IMR-90 (cell line): Measurements from ENCODE around the gene SORBS1. TPM values are rescaled to one million over a fixed set of nuclear protein-coding genes. Genes with fewer than 3 reads are reported as not detected.

Experiments used
- ATAC-seq: fragments of 200-7000 bp; cut with Tn5 transposase; 2 replicates; pipeline ENCODE4 v1.9.1; 2020; ENCODE audit warnings: low read depth, mild to moderate bottlenecking, moderate library complexity
- BruUV-seq: library from RNA; stranded (reverse); fragments of 400-500 nt; replicated peaks from 2 replicates; lab custom pipeline; 2021; lab: Mats Ljungman, UMichigan
- CTCF ChIA-PET: fragments of 300-600 bp; formaldehyde crosslinking; extraction: SDS; loops from one replicate; lab custom pipeline; 2021; ENCODE audit warnings: antibody characterized with exemption; lab: Yijun Ruan, JAX
- POLR2A ChIA-PET: fragments of 300-600 bp; sonication (Branson Sonifier 250); formaldehyde crosslinking; loops from one replicate; lab custom pipeline; 2022; ENCODE audit warnings: antibody characterized with exemption; ENCODE audit not compliant: unreplicated experiment; lab: Charles Lee
- DNase-seq: peaks from one replicate; pipeline ENCODE4 v3.0.0; 2013
- H2AFZ ChIP-seq: replicated peaks from 2 replicates; pipeline ENCODE3; 2013; ENCODE audit warnings: low read length, mild to moderate bottlenecking; ENCODE audit not compliant: poor library complexity
- H2AK5ac ChIP-seq: 2 replicates; pipeline ENCODE4 v1.6.1; 2013; ENCODE audit warnings: low read depth, low read length, inconsistent platforms
- H2AK9ac ChIP-seq: replicated peaks from 2 replicates; pipeline ENCODE3; 2013; ENCODE audit warnings: mild to moderate bottlenecking, low read depth, low read length, moderate library complexity; ENCODE audit not compliant: poor library complexity
- H2BK120ac ChIP-seq: 2 replicates; pipeline ENCODE4 v1.6.1; 2013; ENCODE audit warnings: low read depth, low read length, inconsistent platforms
- H2BK15ac ChIP-seq: 3 replicates; pipeline ENCODE4 v1.6.1; 2013; ENCODE audit warnings: low read depth, low read length, inconsistent platforms
- H2BK20ac ChIP-seq: 2 replicates; pipeline ENCODE4 v1.6.1; 2013; ENCODE audit warnings: low read depth, mild to moderate bottlenecking, inconsistent platforms, low read length, moderate library complexity
- H2BK5ac ChIP-seq: 2 replicates; pipeline ENCODE4 v1.6.1; 2013; ENCODE audit warnings: mild to moderate bottlenecking, low read depth, low read length, inconsistent platforms; ENCODE audit not compliant: poor library complexity, severe bottlenecking
- H3K14ac ChIP-seq: replicated peaks from 2 replicates; pipeline ENCODE4 v1.6.1; 2013; ENCODE audit warnings: low read depth, low read length, inconsistent platforms
- H3K18ac ChIP-seq: 2 replicates; pipeline ENCODE4 v1.6.1; 2013; ENCODE audit warnings: low read depth, low read length, control low read depth
- H3K23ac ChIP-seq: 2 replicates; pipeline ENCODE4 v1.6.1; 2013; ENCODE audit warnings: low read depth, low read length, inconsistent platforms
- H3K27ac ChIP-seq: 2 replicates; pipeline ENCODE4 v1.5.1; 2013; ENCODE audit warnings: mild to moderate bottlenecking, control low read depth, low read length; ENCODE audit not compliant: insufficient read depth
- H3K27me3 ChIP-seq: 2 replicates; pipeline ENCODE4 v1.6.1; 2013; ENCODE audit warnings: low read length; ENCODE audit not compliant: control insufficient read depth, insufficient read depth
- H3K36me3 ChIP-seq: 2 replicates; pipeline ENCODE4 v1.6.1; 2013; ENCODE audit warnings: low read length, mixed read lengths; ENCODE audit not compliant: control insufficient read depth, insufficient read depth
- H3K4ac ChIP-seq: 2 replicates; pipeline ENCODE4 v1.6.1; 2013; ENCODE audit warnings: low read depth, low read length, inconsistent platforms
- H3K4me1 ChIP-seq: 2 replicates; pipeline ENCODE4 v1.6.1; 2013; ENCODE audit warnings: low read length, mixed read lengths; ENCODE audit not compliant: control insufficient read depth, insufficient read depth
- H3K4me2 ChIP-seq: 2 replicates; pipeline ENCODE4 v1.6.1; 2013; ENCODE audit warnings: low read depth, mild to moderate bottlenecking, control low read depth, low read length, moderate library complexity
- H3K4me3 ChIP-seq: 2 replicates; pipeline ENCODE4 v1.5.1; 2013; ENCODE audit warnings: low read depth, mild to moderate bottlenecking, control low read depth, low read length, moderate library complexity; ENCODE audit not compliant: insufficient read depth
- H3K56ac ChIP-seq: 2 replicates; pipeline ENCODE4 v1.6.1; 2013; ENCODE audit warnings: low read length, inconsistent platforms; ENCODE audit not compliant: insufficient read depth; ENCODE audit errors: extremely low read depth
- H3K79me1 ChIP-seq, 2 experiments: 2 replicates each; pipeline ENCODE4 v1.6.1; 2013; ENCODE audit warnings: low read length in 2 of 2, inconsistent platforms in 1 of 2, low read depth in 1 of 2
- H3K9ac ChIP-seq: 2 replicates; pipeline ENCODE4 v1.6.1; 2013; ENCODE audit warnings: low read depth, low read length, control low read depth
- H3K9me1 ChIP-seq: 2 replicates; pipeline ENCODE4 v1.6.1; 2013; ENCODE audit warnings: low read length, inconsistent platforms; ENCODE audit not compliant: insufficient read depth
- H3K9me3 ChIP-seq: 2 replicates; pipeline ENCODE4 v1.6.1; 2013; ENCODE audit warnings: low read length; ENCODE audit not compliant: control insufficient read depth, insufficient read depth
- H4K20me1 ChIP-seq: 2 replicates; pipeline ENCODE4 v1.6.1; 2013; ENCODE audit warnings: low read length, inconsistent platforms; ENCODE audit not compliant: insufficient read depth
- H4K5ac ChIP-seq: 2 replicates; pipeline ENCODE4 v1.6.1; 2013; ENCODE audit warnings: mild to moderate bottlenecking, low read depth, low read length, control low read depth
- H4K8ac ChIP-seq, 2 experiments: 2 replicates each; pipeline ENCODE4 v1.6.1; 2013; ENCODE audit warnings: low read depth in 2 of 2, low read length in 2 of 2, control low read depth in 1 of 2, inconsistent platforms in 1 of 2
- H4K91ac ChIP-seq: 2 replicates; pipeline ENCODE4 v1.6.1; 2013; ENCODE audit warnings: low read depth, low read length, inconsistent platforms; ENCODE audit not compliant: insufficient read depth
- BHLHE40 ChIP-seq: fragments of 150-350 bp; IDR thresholded peaks from 2 replicates; pipeline ENCODE4 v1.6.1; 2016; ENCODE audit warnings: mild to moderate bottlenecking, low read depth, low read length
- CEBPB ChIP-seq: IDR thresholded peaks from 2 replicates; pipeline ENCODE4 v1.6.1; 2012; ENCODE audit warnings: low read depth, low read length, improper control_type of control experiment
- CHD1 ChIP-seq: IDR thresholded peaks from 2 replicates; pipeline ENCODE4 v1.6.1; 2012; ENCODE audit warnings: low read depth, low read length, improper control_type of control experiment
- ELK1 ChIP-seq: fragments of 150-350 bp; IDR thresholded peaks from 2 replicates; pipeline ENCODE4 v1.6.1; 2016; ENCODE audit warnings: low read depth, mild to moderate bottlenecking, low read length, moderate library complexity, borderline replicate concordance
- FOS ChIP-seq: fragments of 150-350 bp; IDR thresholded peaks from 2 replicates; pipeline ENCODE4 v1.6.1; 2016; ENCODE audit warnings: low read depth, low read length
- MAFK ChIP-seq: IDR thresholded peaks from 2 replicates; pipeline ENCODE4 v1.6.1; 2012; ENCODE audit warnings: low read depth, low read length, improper control_type of control experiment
- MXI1 ChIP-seq: IDR thresholded peaks from 2 replicates; pipeline ENCODE4 v1.6.1; 2012; ENCODE audit warnings: low read depth, mild to moderate bottlenecking, low read length, moderate library complexity, borderline replicate concordance
- NFE2L2 ChIP-seq: fragments of 150-350 bp; IDR thresholded peaks from 2 replicates; pipeline ENCODE4 v1.6.1; 2016; ENCODE audit warnings: low read depth, mild to moderate bottlenecking, low read length
- RCOR1 ChIP-seq: IDR thresholded peaks from 2 replicates; pipeline ENCODE4 v1.6.1; 2012; ENCODE audit warnings: mild to moderate bottlenecking, low read length, improper control_type of control experiment; ENCODE audit not compliant: insufficient replicate concordance
- RFX5 ChIP-seq: IDR thresholded peaks from 2 replicates; pipeline ENCODE4 v1.8.0; 2012; ENCODE audit warnings: low read depth, mild to moderate bottlenecking, low read length, moderate library complexity
- SMC3 ChIP-seq: fragments of 150-350 bp; IDR thresholded peaks from 2 replicates; pipeline ENCODE4 v1.6.1; 2016; ENCODE audit warnings: low read depth, mild to moderate bottlenecking, antibody characterized with exemption, low read length, moderate library complexity
- WGBS, 2 experiments: methylation state at CpG; one replicate each; pipeline versions ENCODE4 v1.1.5 to v1.1.7; 2013; ENCODE audit warnings: missing lambda C conversion rate in 2 of 2; ENCODE audit not compliant: insufficient read length in 1 of 2; ENCODE audit errors: extremely low coverage in 2 of 2; 5-methylcytosine and 5-hydroxymethylcytosine counted together
- dilution Hi-C: fragments of 300-500 bp; cut with HindIII; formaldehyde crosslinking; loops from one replicate; pipeline ENCODE4 v1.14.3; 2018; ENCODE audit warnings: low sequenced_read_pairs; ENCODE audit not compliant: unreplicated experiment
- in situ Hi-C: fragments of 300-500 bp; cut with MboI; formaldehyde crosslinking; loops from 3 replicates; pipeline ENCODE4 v1.14.3; 2019; ENCODE audit warnings: low sequenced_read_pairs, inconsistent platforms, mixed read lengths
- intact Hi-C: fragments of 100-400 bp; cut with micrococcal nuclease; formaldehyde crosslinking; loops from 2 replicates; pipeline ENCODE4 v1.10.0; 2022
- polyA plus RNA-seq, 3 experiments: library from polyadenylated mRNA; depleted of rRNA; stranded (reverse); fragments of >200 nt; gene quantifications; 2 replicates each; pipeline ENCODE4 v1.2.3, GENCODE V29; 2012; ENCODE audit warnings: low replicate concordance in 1 of 3
- total RNA-seq: library from RNA; depleted of rRNA; stranded (reverse); fragments of >200 nt; gene quantifications from 2 replicates; pipeline ENCODE4 v1.2.3, GENCODE V29; 2012

SORBS1 gene
- total and polyA plus RNA-seq, 2 of the 4 experiments (the other 2 are of a cell fraction) = 0.18 to 0.32 TPM

- CTCF ChIA-PET = no interaction called here
- H2BK15ac ChIP-seq = no peak overlapping the region
- no peak overlapping the region for H3K4me3 ChIP-seq
- no peak overlapping the region for H3K4me2 ChIP-seq
- H4K91ac ChIP-seq = no peak overlapping the region
- in situ Hi-C loops (no loop called here), dilution Hi-C loops (no loop called here), intact Hi-C loops (no loop called here)
- H4K20me1 ChIP-seq = no peaks in the 10 kb centered on the region
- H3K27ac ChIP-seq = no peak overlapping the region
- H3K18ac ChIP-seq = no peak overlapping the region
- no peak overlapping the region for H4K5ac ChIP-seq
- H3K4me1 ChIP-seq = no peaks in the 10 kb centered on the region
- no peak overlapping the region for H3K23ac ChIP-seq
- no peaks in the 10 kb centered on the region for H3K79me1 ChIP-seq
- no peak overlapping the region for H2BK120ac ChIP-seq
- H2AK9ac ChIP-seq = no peak overlapping the region
- H3K27me3 ChIP-seq = no peaks in the 10 kb centered on the region
- no peaks in the 10 kb centered on the region for H3K9me3 ChIP-seq
- H3K9ac ChIP-seq = no peak overlapping the region
- POLR2A ChIA-PET = no interaction called here
- ATAC-seq (no peak), DNase-seq (no peak)
- no CpG with 5 or more reads among the region's 2 CpGs for WGBS, 2 experiments
- BruUV-seq = no TSS peak
- H2BK5ac ChIP-seq = no peak overlapping the region
- no peak overlapping the region for H2AK5ac ChIP-seq
- no peaks in the 10 kb centered on the region for H3K36me3 ChIP-seq
- no peak overlapping the region for H2BK20ac ChIP-seq
- no peak overlapping the region for H3K4ac ChIP-seq
- no peak overlapping the region for H2AFZ ChIP-seq
- H3K14ac ChIP-seq = no peak overlapping the region
- TF ChIP-seq ELK1 = no peak
- no peak for TF ChIP-seq RFX5
- TF ChIP-seq RCOR1 = no peak
- no peak for TF ChIP-seq CHD1
- TF ChIP-seq NFE2L2 = no peak
- TF ChIP-seq MXI1 = no peak
- no peak for TF ChIP-seq BHLHE40
- TF ChIP-seq FOS = no peak
- no peak for TF ChIP-seq CEBPB
- TF ChIP-seq MAFK = no peak
- no peak for TF ChIP-seq SMC3
- no peaks in the 10 kb centered on the region for H3K9me1 ChIP-seq
- H3K56ac ChIP-seq = no peak overlapping the region
- H4K8ac ChIP-seq = no peak overlapping the region
Observed at GRCh38 chr10:95493862-95494261, 67.3 kb downstream of the SORBS1 start.
